ENCODE data around the gene MRPS14. TPM values are rescaled to one million over a fixed set of nuclear protein-coding genes. Genes with fewer than 3 reads are reported as not detected.

Gene MRPS14
- 27.5 TPM for total RNA-seq
- long read RNA-seq, transcript MRPS14-202 (3 exons, 2,115 nt) = major isoform, 33 of 44 reads
- long read RNA-seq, transcript MRPS14-201 (3 exons, 910 nt) = minor isoform, 6 of 44 reads
- long read RNA-seq, partial matches to known transcripts = 2 of 44 reads
- long read RNA-seq, other reads (novel, unspliced or antisense) = 3 of 44 reads

GRCh38 chr1:175023043-175023921, at the start of gene MRPS14:
MRPS14 (minus strand) TSS chr1:175023425; CDS start chr1:175023408, 17 bp downstream.
- peak; percentile 97 for DNase-seq

GRCh38 chr1:175072099-175072951, 49.1 kb upstream of the MRPS14 start:
- no peaks in the 10 kb centered on the region for H3K36me3 ChIP-seq
- no peaks in the 10 kb centered on the region for H3K4me1 ChIP-seq
- peak in 1 of 2 donors; percentile 53 for ATAC-seq
- H3K27me3 ChIP-seq (ENCODE audit: low read depth) = peaks cover 4% of the 10 kb centered on the region
- TF ChIP-seq CTCF (IDR thresholded peaks at IDR 0.05) = no peak
- DNase-seq = no peak
- no peaks in the 10 kb centered on the region for H3K9me3 ChIP-seq
- no peak overlapping the region for H3K27ac ChIP-seq
- intact Hi-C loops (cut with DNase I) = no loop called here
- H3K4me3 ChIP-seq = peak overlapping the region; percentile 1

More at GRCh38 chr1:175023043-175023921, at the start of gene MRPS14:
- H3K27ac ChIP-seq = peak within 1 kb of the TSS; percentile 80
- intact Hi-C loops (cut with DNase I) = no loop called here
- no peaks in the 10 kb centered on the region for H3K27me3 ChIP-seq (ENCODE audit: low read depth)
- peaks cover 8% of the 10 kb centered on the region for H3K36me3 ChIP-seq
- no peaks in the 10 kb centered on the region for H3K9me3 ChIP-seq
- TF ChIP-seq CTCF (IDR thresholded peaks at IDR 0.05) = no peak
- peak; percentile 100 for ATAC-seq
- peaks cover 21% of the 10 kb centered on the region for H3K4me1 ChIP-seq
- H3K4me3 ChIP-seq = peak within 1 kb of the TSS; percentile 79

GRCh38 chr1:175071276-175071943, 48.2 kb upstream of the MRPS14 start:
- no peak overlapping the region for H3K27ac ChIP-seq
- no peaks in the 10 kb centered on the region for H3K36me3 ChIP-seq
- TF ChIP-seq CTCF (IDR thresholded peaks at IDR 0.05) = no peak
- no peaks in the 10 kb centered on the region for H3K9me3 ChIP-seq
- H3K4me1 ChIP-seq = no peaks in the 10 kb centered on the region
- ATAC-seq (no peak), DNase-seq (no peak)
- H3K4me3 ChIP-seq = no peak overlapping the region
- peaks cover 4% of the 10 kb centered on the region for H3K27me3 ChIP-seq (ENCODE audit: low read depth)
- intact Hi-C loops (cut with DNase I) = no loop called here

GRCh38 chr1:175070818-175071217, 47.6 kb upstream of the MRPS14 start:
- TF ChIP-seq CTCF (IDR thresholded peaks at IDR 0.05) = no peak
- no peaks in the 10 kb centered on the region for H3K9me3 ChIP-seq
- peaks cover 4% of the 10 kb centered on the region for H3K27me3 ChIP-seq (ENCODE audit: low read depth)
- no peak overlapping the region for H3K27ac ChIP-seq
- no peak overlapping the region for H3K4me3 ChIP-seq
- intact Hi-C loops (cut with DNase I) = no loop called here
- H3K36me3 ChIP-seq = no peaks in the 10 kb centered on the region
- ATAC-seq (no peak), DNase-seq (no peak)
- H3K4me1 ChIP-seq = no peaks in the 10 kb centered on the region

Data from lower lobe of right lung (tissue), 2 donors.